Effector CD4-positive, alpha-beta T cell (primary cell): ENCODE data around the gene SLC5A2.
A peak's percentile ranks its signal among the peaks of the same experiment; 100 is the strongest.
"Not testable (repeated sequence)": the region's sequence is repeated elsewhere in the genome, so short reads cannot be mapped to it uniquely, and the experiment has no call there.

Source experiments
- DNase-seq: peaks from one replicate; pipeline ENCODE4 v3.0.0-alpha.2; 2020
- total RNA-seq: gene quantifications from one replicate; lab custom pipeline; 2026; lab: John Stamatoyannopoulos, UW

Gene SLC5A2
- total RNA-seq: 4.1 reads per million, percentile 16 among the genes with 10 or more reads in this experiment

GRCh38 chr16:31483081-31483480, at the start of gene SLC5A2:
TSS of gene SLC5A2 (plus strand) at chr16:31483123. CDS start at chr16:31483137, 14 bp downstream.
- no peak for DNase-seq

GRCh38 chr16:31435341-31436220, 47.3 kb upstream of the SLC5A2 start:
- no peak for DNase-seq

- DNase-seq: no peak
Measured at GRCh38 chr16:31436221-31437045, 46.5 kb upstream of the SLC5A2 start.

- no peak for DNase-seq
Measured at GRCh38 chr16:31438414-31438813, 44.5 kb upstream of the SLC5A2 start.

- DNase-seq: not testable (repeated sequence)
Measured at GRCh38 chr16:31439023-31439422, 43.9 kb upstream of the SLC5A2 start.

- no peak for DNase-seq
Measured at GRCh38 chr16:31439519-31439918, 43.4 kb upstream of the SLC5A2 start.

- no peak for DNase-seq
Measured at GRCh38 chr16:31440516-31441184, 42.3 kb upstream of the SLC5A2 start.

- no peak for DNase-seq
Measured at GRCh38 chr16:31441956-31442355, 41.0 kb upstream of the SLC5A2 start.

GRCh38 chr16:31445931-31446330, 37.0 kb upstream of the SLC5A2 start:
- DNase-seq: not testable (repeated sequence)

- no peak for DNase-seq
Measured at GRCh38 chr16:31451201-31451600, 31.7 kb upstream of the SLC5A2 start.

- no peak for DNase-seq
Measured at GRCh38 chr16:31451681-31452351, 31.1 kb upstream of the SLC5A2 start.

- DNase-seq: no peak
Measured at GRCh38 chr16:31452631-31453106, 30.3 kb upstream of the SLC5A2 start.

- DNase-seq: no peak
Measured at GRCh38 chr16:31453255-31454204, 29.4 kb upstream of the SLC5A2 start.

- no peak for DNase-seq
Measured at GRCh38 chr16:31455601-31456314, 27.2 kb upstream of the SLC5A2 start.

- no peak for DNase-seq
Measured at GRCh38 chr16:31456988-31457360, 25.9 kb upstream of the SLC5A2 start.

- DNase-seq: peak; percentile 45
Measured at GRCh38 chr16:31458073-31458843, 24.7 kb upstream of the SLC5A2 start.

GRCh38 chr16:31458844-31459686, 23.9 kb upstream of the SLC5A2 start, which contains the start of gene ARMC5:
TSS of gene ARMC5 (plus strand) at chr16:31459501. CDS start at chr16:31459525, 24 bp downstream.
- peak; percentile 97 for DNase-seq
